ENCODE measurements around the gene EDN1.

GRCh38 chr6:12293931-12294807 lies 4.0 kb downstream of the EDN1 start:
- TF ChIP-seq, protein P1, sequence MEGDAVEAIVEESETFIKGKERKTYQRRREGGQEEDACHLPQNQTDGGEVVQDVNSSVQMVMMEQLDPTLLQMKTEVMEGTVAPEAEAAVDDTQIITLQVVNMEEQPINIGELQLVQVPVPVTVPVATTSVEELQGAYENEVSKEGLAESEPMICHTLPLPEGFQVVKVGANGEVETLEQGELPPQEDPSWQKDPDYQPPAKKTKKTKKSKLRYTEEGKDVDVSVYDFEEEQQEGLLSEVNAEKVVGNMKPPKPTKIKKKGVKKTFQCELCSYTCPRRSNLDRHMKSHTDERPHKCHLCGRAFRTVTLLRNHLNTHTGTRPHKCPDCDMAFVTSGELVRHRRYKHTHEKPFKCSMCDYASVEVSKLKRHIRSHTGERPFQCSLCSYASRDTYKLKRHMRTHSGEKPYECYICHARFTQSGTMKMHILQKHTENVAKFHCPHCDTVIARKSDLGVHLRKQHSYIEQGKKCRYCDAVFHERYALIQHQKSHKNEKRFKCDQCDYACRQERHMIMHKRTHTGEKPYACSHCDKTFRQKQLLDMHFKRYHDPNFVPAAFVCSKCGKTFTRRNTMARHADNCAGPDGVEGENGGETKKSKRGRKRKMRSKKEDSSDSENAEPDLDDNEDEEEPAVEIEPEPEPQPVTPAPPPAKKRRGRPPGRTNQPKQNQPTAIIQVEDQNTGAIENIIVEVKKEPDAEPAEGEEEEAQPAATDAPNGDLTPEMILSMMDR (IDR thresholded peaks at IDR 0.05; ENCODE audit: low read depth, low read length) = no peak
- TF ChIP-seq POLR2A (IDR thresholded peaks at IDR 0.05; ENCODE audit: extremely low read depth, insufficient read length) = no peak
- no peak for TF ChIP-seq MAX (IDR thresholded peaks at IDR 0.05; ENCODE audit: low read depth, low read length)

Measured in NB4 (cell line).